ENCODE results near the gene BACH2. TPM values are rescaled to one million over a fixed set of nuclear protein-coding genes. Genes with fewer than 3 reads are reported as not detected.
A peak's percentile ranks its signal among the peaks of the same experiment; 100 is the strongest.

The BACH2 gene
- total RNA-seq, 1 experiment from 2014 or later, result 3.3 TPM

DNA sequence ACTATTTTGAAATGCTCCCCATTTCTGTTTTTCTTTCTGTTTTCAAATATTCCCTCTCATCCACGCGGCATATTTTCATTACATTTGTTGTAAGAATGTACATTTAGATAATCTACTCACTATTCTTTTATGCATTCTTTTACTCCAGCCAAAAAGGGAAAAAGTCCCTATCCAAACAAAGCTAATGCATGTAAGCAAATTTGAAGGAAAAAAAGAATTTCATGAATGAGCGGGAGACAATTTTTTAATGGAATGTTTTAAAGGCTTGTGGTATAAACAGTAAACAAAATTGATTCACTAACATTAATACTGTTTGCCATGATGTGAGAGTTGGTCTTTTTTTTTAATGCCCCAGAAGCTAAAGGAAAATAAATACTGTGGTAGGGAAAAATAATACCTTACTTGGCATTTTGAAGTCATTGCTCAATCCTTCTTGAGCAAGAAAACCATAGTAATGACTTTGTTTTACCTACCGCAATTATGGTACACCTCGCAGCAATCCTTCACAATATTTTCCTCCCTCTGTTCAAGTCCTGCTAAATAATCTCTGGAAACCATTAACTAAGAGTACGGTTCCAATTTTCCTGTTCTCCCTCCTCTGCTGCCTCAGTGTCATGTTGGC lies 79.0 kb downstream of the BACH2 start:
- peak overlapping the region; percentile 48 for H3K9ac ChIP-seq (ENCODE audit: low read length)
- no peaks in the 10 kb centered on the region for H3K9me3 ChIP-seq (ENCODE audit: control insufficient read depth in 1 of 2, insufficient read depth in 1 of 2, low read depth in 1 of 2, low read length in 2 of 2)
- no peaks in the 10 kb centered on the region for H4K20me1 ChIP-seq (ENCODE audit: insufficient read depth)
- H3K36me3 ChIP-seq (ENCODE audit: control insufficient read depth in 1 of 2, insufficient read depth in 2 of 2, low read length in 2 of 2), result no peaks in the 10 kb centered on the region
- peaks cover 33 to 73% of the 10 kb centered on the region in 2 experiments for H3K4me1 ChIP-seq (ENCODE audit: control insufficient read depth in 1 of 2, insufficient read depth in 2 of 2, low read length in 2 of 2)
- ATAC-seq (no peak), DNase-seq (ENCODE audit: low read depth, low spot score) (no peak)
- ChIA-PET CTCF (interaction anchor here (2.1 kb wide), 1 partner anchor 69 kb away, joined by 4 read pairs; no protein-coding TSS in a partner anchor), POLR2A (no interaction called here), RAD21 (ENCODE audit: low non-redundant PET in 1 of 2, low total read pairs in 2 of 2, uncharacterized antibody in 2 of 2, unreplicated experiment in 2 of 2) (no interaction called here)
- H3K27me3 ChIP-seq (ENCODE audit: insufficient read depth, low read length), result no peaks in the 10 kb centered on the region
- H3K79me2 ChIP-seq (ENCODE audit: insufficient read depth, low read length), result no peaks in the 10 kb centered on the region
- H3K4me2 ChIP-seq (ENCODE audit: low read length), result peak overlapping the region; percentile 76
- peak overlapping the region; percentile 58 for H2AFZ ChIP-seq (ENCODE audit: low read depth, low read length, poor library complexity, severe bottlenecking)
- no peaks in the 10 kb centered on the region for H3K9me2 ChIP-seq (ENCODE audit: insufficient read depth)
- intact Hi-C loops (cut with micrococcal nuclease), result loop anchor here (2.0 to 10.0 kb wide), 3 partner anchors 67 to 177 kb away; no protein-coding TSS in a partner anchor
- peak overlapping the region; percentile 63 for H3K27ac ChIP-seq (ENCODE audit: low read depth, low read length)
- TF ChIP-seq, protein P1, sequence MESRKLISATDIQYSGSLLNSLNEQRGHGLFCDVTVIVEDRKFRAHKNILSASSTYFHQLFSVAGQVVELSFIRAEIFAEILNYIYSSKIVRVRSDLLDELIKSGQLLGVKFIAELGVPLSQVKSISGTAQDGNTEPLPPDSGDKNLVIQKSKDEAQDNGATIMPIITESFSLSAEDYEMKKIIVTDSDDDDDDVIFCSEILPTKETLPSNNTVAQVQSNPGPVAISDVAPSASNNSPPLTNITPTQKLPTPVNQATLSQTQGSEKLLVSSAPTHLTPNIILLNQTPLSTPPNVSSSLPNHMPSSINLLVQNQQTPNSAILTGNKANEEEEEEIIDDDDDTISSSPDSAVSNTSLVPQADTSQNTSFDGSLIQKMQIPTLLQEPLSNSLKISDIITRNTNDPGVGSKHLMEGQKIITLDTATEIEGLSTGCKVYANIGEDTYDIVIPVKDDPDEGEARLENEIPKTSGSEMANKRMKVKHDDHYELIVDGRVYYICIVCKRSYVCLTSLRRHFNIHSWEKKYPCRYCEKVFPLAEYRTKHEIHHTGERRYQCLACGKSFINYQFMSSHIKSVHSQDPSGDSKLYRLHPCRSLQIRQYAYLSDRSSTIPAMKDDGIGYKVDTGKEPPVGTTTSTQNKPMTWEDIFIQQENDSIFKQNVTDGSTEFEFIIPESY (IDR thresholded peaks at IDR 0.05; ENCODE audit: extremely low read depth, insufficient replicate concordance, low read length), result no peak
- TF ChIP-seq CEBPB (IDR thresholded peaks at IDR 0.05; ENCODE audit: low read depth), result peak; percentile 55; the same call in 1 of the 2 replicates
- BruUV-seq (replicated peaks), result no TSS peak
- H3K4me3 ChIP-seq (replicated peaks in 1 of 2; ENCODE audit: low read depth in 1 of 2, low read length in 2 of 2), result peak overlapping the region; percentile 14 to 25

DNA sequence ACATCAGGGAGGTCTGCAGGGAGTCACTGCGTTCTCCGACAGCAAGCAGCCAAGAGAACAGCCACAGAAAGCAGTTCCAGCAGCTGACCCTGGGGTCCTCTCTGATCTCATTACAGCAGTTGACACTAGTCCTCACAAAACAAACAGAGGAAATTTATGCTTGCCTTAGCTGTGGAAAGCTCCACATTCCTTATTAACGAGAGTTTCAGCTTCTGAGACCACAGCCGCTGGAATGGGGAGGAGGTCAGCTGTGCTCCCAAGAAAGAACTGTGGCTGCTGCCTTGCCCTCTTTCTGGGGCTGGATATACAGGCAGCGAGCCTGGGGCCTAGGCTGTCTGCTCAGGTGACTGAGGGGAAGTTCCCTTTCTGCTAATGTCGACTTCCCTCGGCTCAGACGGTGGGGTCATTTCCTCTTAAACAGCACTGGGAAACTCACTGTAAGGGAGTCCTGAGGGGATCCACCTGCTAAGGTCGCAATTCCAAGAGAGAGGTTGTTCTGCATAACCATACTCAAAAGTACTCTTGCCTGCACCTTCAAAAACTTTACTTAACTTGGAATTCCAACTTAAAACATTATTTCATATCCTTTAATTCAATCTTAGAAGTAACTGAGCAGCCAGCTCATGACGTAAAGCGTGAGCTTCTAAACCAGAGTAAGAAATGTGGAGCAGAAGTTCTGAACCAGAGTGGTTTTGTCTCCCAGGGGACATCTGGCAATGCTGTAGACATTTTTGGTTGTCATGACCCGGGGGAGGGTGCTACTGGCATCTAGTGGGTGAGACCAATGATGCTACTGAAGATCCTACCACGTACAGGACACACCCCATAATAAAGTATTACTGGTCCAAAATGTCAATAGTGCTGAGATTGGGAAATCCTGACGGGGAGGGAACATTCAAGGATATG lies 80.3 kb downstream of the BACH2 start:
- Histone ChIP-seq H3K4me2 (ENCODE audit: low read length) (peak overlapping the region; percentile 28), H4K20me1 (ENCODE audit: insufficient read depth) (no peaks in the 10 kb centered on the region), H3K27ac (ENCODE audit: low read depth, low read length) (no peak overlapping the region), H3K9ac (ENCODE audit: low read length) (no peak overlapping the region), H3K4me1 (ENCODE audit: control insufficient read depth in 1 of 2, insufficient read depth in 2 of 2, low read length in 2 of 2) (peaks cover 33 to 60% of the 10 kb centered on the region in 2 experiments), H3K36me3 (ENCODE audit: control insufficient read depth in 1 of 2, insufficient read depth in 2 of 2, low read length in 2 of 2) (no peaks in the 10 kb centered on the region), H3K9me2 (ENCODE audit: insufficient read depth) (no peaks in the 10 kb centered on the region), H3K4me3 (replicated peaks in 1 of 2; ENCODE audit: low read depth in 1 of 2, low read length in 2 of 2) (no peak overlapping the region), H3K79me2 (ENCODE audit: insufficient read depth, low read length) (no peaks in the 10 kb centered on the region), H3K27me3 (ENCODE audit: insufficient read depth, low read length) (no peaks in the 10 kb centered on the region), H2AFZ (ENCODE audit: low read depth, low read length, poor library complexity, severe bottlenecking) (no peak overlapping the region), H3K9me3 (ENCODE audit: control insufficient read depth in 1 of 2, insufficient read depth in 1 of 2, low read depth in 1 of 2, low read length in 2 of 2) (no peaks in the 10 kb centered on the region)
- ChIA-PET CTCF (no interaction called here), RAD21 (ENCODE audit: low non-redundant PET in 1 of 2, low total read pairs in 2 of 2, uncharacterized antibody in 2 of 2, unreplicated experiment in 2 of 2) (no interaction called here), POLR2A (no interaction called here)
- intact Hi-C loops (cut with micrococcal nuclease), result loop anchor here (10.0 kb wide), 1 partner anchor 178 kb away; no protein-coding TSS in a partner anchor
- ATAC-seq (no peak), DNase-seq (ENCODE audit: low read depth, low spot score) (no peak)
- BruUV-seq (replicated peaks), result no TSS peak
- TF ChIP-seq RAD21 (IDR thresholded peaks at IDR 0.05; ENCODE audit: low read depth), result no peak
- TF ChIP-seq TCF7L2 (IDR thresholded peaks at IDR 0.05; ENCODE audit: borderline replicate concordance, extremely low read depth, insufficient read depth, insufficient read length), result no peak
- TF ChIP-seq CEBPB (IDR thresholded peaks at IDR 0.05; ENCODE audit: low read depth), result no peak
- TF ChIP-seq ZNF274 (IDR thresholded peaks at IDR 0.05; ENCODE audit: low read depth, low read length), result no peak
- TF ChIP-seq CBX3 (IDR thresholded peaks at IDR 0.05; ENCODE audit: low read depth), result no peak
- TF ChIP-seq EZH2 (IDR thresholded peaks at IDR 0.05), result no peak
- no peak for TF ChIP-seq SRF (IDR thresholded peaks at IDR 0.05; ENCODE audit: low read depth)
- no peak for TF ChIP-seq JUND (IDR thresholded peaks at IDR 0.05)
- no peak for TF ChIP-seq SP1 (IDR thresholded peaks at IDR 0.05; ENCODE audit: low read depth)
- TF ChIP-seq YY1 (IDR thresholded peaks at IDR 0.05; ENCODE audit: extremely low read depth, insufficient replicate concordance, low read depth, low read length), result no peak
- TF ChIP-seq, protein P2, sequence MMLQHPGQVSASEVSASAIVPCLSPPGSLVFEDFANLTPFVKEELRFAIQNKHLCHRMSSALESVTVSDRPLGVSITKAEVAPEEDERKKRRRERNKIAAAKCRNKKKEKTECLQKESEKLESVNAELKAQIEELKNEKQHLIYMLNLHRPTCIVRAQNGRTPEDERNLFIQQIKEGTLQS (IDR thresholded peaks at IDR 0.05), result no peak
- TF ChIP-seq, protein P1 (IDR thresholded peaks at IDR 0.05; ENCODE audit: extremely low read depth, insufficient replicate concordance, low read length), result no peak

All from HCT116 (cell line).